Mesenteric fat pad (tissue), 1 donor: ENCODE data around the gene PHF19. TPM values are rescaled to one million over a fixed set of nuclear protein-coding genes. Genes with fewer than 3 reads are reported as not detected.

Experiments
- DNase-seq: peaks from one replicate; pipeline ENCODE4 v3.0.0-alpha.2; 2020; ENCODE audit warnings: low spot score
- total RNA-seq: library from RNA; stranded (reverse); fragmentation: NEBNext Ultra II Directional; extraction: Animal tissue kit (Norgen Biotek cat#: 25700); gene quantifications from one replicate; pipeline ENCODE4 v1.2.1, GENCODE V29; 2021
- donor health status: DM: yes; HTN: yes; CAD: no.

Gene PHF19
- total RNA-seq, 1 donor from 2014 or later: 13.7 TPM

DNA sequence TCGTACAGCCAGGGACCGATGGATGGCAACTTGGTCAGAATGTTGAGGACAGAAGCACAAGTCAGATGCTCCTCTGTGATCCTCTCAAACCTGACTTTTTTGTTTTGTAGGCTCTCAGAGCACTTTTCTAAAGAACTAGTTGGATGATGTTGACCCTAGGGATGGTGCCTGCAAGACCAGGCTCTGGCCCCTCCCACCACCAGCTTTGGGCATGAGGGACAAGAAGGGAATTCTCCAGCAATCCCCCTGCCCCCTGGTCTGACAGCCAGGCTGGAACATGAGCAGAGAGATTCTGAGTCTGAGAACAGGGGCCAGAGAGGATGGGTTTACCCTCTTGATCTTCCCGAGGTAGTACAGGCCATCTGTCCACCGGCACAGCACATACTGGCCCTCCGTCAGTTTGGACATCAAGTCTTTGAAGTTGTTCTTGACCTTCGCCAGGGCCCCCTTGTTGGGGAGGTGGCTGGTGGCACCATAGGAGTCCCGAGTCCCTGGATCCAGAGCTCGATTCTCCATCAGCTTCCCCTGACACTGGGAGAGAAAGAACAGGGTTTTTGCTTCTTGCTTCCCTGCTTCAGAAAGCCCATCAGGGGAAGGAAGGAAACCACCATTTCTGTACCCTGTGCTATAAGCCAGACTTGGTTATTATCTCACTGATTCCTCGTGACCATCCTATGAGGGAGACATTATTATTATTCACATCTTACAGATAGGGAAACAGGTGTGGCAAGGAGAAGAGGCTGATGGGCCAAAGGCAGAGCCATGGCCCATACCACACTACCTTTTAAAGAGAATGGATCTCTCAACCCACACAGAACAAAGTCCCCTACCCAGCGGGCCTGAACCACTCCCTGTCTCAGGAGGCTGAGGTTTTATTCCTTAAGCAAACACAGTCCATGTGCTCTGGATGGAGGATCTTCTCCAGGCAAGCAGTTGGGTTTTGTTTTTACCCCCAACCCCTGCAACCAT, 2.5 kb downstream of the PHF19 start:
- no peak for DNase-seq

DNA sequence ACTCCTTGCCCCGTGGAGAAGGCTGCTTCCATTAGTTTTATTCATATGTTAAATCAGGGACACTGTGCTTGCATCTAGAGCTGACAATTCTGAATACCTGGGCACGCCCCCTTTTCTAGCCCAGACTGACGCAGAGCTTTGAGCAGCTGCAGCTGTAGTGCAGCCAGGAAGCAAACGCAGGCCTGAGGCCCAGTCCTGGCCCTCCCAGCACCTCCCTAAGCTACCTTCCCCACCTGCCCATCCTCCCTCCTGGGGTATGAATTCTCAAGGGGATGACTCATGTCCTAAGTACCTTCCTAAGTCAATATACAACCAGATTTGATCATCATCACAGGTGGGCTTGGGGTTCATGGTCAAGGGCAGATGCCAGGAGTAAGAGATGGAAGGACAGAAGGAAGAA, 3.5 kb downstream of the PHF19 start:
- DNase-seq: no peak

DNA sequence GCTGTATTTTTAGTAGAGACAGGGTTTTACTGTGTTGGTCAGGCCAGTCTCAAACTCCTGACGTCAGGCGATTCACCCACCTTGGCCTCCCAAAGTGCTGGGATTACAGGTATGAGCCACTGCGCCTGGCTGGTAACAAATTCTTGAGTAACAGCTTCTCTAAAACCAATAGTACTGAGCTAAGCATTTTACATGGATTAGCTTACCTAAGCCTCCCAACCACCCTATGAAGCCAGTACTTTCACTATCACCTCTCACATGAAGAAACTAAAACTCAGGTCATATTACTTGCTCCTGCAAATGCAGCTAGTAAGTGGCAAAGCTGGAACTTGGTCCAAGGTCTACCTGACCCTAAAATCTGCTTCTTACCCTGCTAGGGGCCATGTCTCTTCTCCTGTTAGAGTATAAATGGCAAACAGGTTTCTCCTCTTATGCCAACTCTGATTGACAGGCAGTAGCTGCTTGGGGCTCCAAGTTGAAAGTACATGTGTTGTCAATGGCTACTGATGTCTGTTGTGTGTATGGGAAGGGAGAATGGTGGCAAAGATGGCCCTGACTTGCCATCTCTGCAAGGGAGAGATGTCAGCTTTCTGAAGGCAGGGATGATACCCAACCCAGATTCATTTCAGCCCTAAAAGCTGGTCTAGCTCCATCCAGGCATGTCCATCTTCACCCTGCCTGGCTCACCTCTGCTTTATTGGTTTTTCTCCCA, 4.0 kb downstream of the PHF19 start:
- DNase-seq: no peak

DNA sequence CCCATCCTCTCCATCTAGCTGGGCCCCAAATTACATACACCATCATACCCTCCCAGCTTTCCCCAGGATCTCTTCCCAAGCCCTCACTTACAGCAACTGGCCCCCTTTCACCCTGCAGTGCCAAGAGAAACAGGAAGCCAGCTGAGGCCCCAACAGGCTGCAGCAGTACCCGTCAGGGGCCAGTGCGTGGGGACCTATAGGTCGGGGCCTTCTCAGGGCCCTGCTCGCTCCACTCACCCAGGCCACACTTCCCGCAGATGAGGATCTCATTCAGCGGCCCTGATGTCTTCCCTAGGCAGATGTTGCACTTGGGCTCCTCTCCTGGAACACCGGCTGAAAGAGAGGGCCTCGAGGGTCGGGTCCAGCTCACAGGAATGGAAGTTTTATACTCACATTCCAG, 6.8 kb downstream of the PHF19 start:
- no peak for DNase-seq

DNA sequence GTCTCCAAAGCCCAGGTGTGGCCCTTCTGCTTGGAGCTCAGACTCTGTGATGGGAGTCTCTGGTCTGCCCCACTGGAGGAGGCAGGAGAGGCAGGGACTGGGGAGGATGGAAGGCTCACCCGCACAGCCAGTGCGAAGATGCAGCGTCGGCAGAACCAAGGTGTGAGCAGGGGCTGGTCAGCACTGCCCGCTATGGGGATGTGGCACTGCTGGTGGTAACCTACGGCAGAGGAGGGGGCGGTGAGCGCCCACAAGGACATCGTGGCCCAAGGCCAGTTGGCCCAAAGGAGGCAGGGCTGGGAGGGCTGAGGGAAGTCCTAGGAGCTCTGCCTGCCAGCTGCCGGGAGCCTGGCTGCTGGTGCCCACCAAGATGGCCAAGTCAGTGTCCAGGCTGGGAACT, 7.3 kb downstream of the PHF19 start:
- DNase-seq: no peak

GRCh38 chr9:120869360-120869687, 7.7 kb downstream of the PHF19 start:
- no peak for DNase-seq

DNA sequence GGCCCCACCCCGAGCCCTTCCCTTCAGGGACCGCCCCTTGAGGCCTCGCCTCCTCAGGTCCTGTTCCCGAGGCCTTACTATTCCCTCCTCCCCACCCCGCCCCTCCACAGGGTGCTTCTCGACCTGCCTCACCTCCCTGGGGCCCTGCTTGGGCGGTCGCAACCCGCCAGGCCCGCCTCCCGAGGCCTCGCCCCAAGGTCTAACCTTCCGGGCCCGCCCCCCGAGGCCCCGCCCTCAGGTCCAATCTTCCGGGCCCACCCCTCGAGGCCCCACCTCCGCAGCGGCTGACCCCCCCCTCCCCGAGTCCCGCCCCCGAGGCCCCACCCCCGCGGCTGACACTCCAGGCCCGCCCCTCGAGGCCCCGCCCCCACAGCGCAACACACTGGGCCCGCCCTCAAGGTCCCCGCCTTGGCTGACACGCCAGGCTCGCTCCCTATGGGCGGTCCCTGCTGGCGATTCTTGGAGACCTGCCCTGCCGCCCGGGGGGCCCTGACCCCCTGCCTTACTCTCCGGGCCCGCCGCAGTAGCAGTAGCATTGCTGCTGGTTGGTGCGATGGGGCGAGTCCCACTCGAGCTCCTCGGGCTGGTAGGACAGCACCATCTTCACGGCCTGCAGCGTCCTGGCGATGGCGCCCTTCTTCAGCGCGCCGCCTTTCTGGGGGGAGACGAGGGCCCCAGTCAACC, 8.2 kb downstream of the PHF19 start:
- peak; percentile 98 for DNase-seq

DNA sequence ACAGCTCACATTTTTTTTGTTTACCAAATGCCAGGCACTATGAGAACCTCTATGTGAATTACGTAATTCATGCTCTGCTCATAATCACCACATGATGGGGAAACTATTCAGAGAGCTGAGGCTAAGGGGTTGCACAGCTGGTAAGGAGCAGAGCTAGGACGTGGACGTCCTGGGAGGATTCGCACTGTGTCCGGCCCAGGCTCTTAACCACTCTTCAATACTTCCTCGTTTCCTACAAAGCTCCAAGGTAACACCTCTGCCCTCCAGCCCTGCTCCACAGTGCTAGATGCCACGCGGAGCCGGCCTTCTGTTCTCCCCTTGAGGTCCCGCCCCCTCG, 8.7 kb downstream of the PHF19 start:
- no peak for DNase-seq

DNA sequence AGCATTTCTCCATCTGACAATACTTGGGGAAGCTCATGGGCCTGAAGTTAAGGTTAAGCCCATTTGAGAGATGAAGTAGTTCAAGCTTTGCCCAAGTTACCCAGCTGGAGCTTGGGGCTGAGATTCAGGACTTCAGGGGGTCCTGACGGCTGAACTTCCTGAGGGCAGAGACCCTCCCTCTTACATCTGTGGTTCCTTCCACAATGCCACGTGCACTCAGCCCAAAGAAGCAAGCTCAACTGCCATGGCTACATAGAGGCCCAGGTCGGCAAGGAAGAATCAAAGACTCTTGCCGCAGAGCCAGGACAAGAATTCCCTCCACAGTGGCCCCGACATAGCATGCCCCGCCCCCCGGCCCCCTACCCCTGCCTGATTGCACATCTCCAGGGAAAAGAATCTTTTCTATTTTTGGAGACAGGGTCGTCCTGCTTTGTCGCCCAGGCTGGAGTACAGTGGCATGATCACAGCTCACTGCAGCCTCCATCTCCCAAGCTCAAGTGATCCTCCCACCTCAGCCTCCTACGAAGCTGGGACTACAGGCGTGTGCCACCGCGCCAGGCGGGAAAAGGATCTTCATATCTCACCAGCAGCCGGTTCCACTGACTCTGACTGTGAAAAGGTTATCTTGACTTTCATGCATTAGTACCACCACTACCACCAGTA, 9.2 kb downstream of the PHF19 start:
- DNase-seq: peak; percentile 82

- peak; percentile 72 for DNase-seq
Measured at GRCh38 chr9:120866651-120867050, 10.3 kb downstream of the PHF19 start.

DNA sequence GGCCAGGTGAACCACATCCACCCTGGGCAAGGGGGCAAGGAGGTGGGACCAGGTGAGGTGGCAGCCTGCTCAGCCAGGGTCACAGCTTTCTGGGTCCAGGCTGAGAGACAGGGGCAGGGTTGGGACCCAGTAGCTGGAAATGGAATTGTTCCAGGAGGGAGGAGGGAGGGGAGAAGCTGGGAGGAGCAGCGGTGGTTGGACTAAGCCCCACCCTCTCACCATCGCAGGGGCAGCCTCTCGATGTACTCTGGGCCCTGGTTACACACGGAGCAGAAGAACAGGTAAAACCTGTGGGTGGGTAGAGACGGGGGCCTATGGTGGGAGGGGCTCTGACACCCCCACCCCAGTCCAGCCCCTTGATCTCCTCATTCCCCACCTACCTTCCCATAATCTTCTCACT, 11.2 kb downstream of the PHF19 start:
- peak; percentile 45 for DNase-seq

- DNase-seq: peak; percentile 16
Measured at GRCh38 chr9:120865176-120865575, 11.8 kb downstream of the PHF19 start.

GRCh38 chr9:120864719-120865118, 12.3 kb downstream of the PHF19 start:
- DNase-seq: no peak

DNA sequence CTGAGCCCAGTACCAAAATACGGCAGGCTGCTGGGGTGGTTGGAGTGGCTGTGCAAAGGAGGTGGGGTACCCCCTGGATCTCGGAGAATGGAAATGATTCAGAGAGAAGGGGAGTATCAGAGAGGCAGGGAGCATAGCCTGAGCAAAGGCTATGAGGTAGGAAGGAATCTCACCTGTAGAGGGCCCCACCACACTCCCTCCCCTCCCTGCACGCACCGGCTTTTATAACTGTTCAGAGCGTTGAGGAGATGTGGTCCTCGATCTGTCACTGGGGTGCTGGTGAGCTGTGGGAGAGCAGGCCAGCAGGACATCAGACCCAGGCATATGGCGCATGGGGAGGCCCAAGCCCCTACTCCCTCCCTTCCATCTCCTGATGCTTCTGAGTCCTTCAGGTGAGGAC, 13.2 kb downstream of the PHF19 start:
- peak; percentile 30 for DNase-seq

GRCh38 chr9:120862452-120862851, 14.5 kb downstream of the PHF19 start:
- peak; percentile 35 for DNase-seq

DNA sequence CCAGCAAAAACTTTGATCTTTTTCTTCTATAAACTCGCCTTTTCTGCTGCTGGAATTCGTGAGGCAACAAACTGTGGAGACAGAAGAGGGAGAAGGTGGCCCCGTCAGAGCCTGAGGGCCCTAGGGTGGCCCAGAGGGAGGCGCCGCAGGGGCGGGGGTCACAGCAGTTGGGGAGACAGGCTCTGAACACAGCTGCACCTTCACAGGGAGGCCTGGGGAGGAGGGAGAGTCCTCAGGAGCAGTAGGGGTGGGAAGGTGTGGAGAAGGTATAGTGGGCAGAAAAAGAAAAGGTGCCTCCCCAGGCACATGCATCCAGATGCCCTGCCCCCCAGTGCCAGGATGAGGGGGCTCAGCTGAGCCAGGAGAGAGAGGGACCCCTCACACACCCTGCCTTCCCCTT, 15.1 kb downstream of the PHF19 start:
- DNase-seq: peak; percentile 57

DNA sequence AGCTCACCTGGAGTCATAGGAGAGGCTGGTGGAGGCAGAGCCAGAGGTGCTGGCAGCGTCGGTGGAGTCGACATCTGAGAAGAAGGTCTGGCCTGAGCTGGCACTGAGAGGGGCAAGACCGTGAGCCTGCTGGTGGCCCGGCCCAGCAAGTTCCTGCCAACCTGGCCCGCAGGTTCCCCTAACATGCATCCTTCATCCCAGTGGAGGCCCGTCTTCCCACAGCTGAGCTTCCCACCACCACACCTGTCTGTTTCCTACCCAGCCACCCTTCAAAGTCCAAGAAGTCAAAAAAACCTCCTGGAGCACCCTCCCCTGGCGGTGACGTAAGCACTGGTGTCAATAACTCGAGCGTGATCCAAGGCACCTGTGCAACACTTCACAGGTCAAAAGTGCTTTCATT, 16.9 kb downstream of the PHF19 start:
- DNase-seq: no peak

DNA sequence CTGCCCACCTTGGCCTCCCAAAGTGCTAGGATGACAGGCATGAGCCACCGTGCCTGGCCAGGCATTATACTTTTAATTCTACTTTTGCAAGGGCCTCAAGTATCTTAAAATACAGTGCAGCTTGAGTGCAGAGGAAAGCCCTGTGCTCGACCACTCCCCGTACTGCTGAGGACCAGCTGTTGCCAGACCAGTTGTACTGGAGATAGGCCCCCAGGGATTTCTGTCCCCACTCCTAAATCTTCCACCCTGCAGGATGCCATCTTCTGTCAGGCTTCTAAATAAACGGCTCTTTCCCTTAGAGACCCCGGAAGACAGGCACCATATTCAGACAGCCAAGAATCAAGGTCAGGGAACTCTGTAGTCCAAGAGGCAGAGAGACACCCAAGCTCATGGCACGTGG, 17.6 kb downstream of the PHF19 start:
- no peak for DNase-seq

- no peak for DNase-seq
Measured at GRCh38 chr9:120857902-120858301, 19.1 kb downstream of the PHF19 start.

- no peak for DNase-seq
Measured at GRCh38 chr9:120857481-120857880, 19.5 kb downstream of the PHF19 start.

DNA sequence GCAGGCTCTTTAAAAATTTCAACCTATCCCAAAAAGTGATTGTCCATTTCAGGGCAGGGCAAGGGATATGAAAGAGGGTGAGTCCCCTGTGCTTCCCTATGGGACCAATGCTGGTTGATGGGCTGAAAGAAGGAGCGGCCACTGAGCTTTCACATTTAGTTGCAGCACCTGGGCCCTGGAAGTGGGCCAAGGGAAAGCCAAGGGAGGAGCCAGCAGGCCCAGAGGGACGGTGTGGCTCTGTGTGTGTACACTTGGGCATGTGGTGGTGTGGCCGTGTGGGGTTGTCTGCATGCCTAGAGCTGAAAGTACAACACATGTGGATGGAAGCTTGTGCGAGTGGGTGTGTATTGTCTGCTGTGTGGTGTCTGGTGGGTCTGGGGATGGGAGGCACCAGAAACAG, 20.3 kb downstream of the PHF19 start:
- DNase-seq: no peak
